HG02610 (cell line): ENCODE results near the gene PHLDB2.

Source experiments
- ATAC-seq: cut with Tn5 transposase; IDR thresholded peaks from one replicate; pipeline ENCODE4 v1.9.1; 2021; ENCODE audit warnings: mild to moderate bottlenecking, moderate library complexity; ENCODE audit not compliant: unreplicated experiment

PHLDB2 gene

DNA sequence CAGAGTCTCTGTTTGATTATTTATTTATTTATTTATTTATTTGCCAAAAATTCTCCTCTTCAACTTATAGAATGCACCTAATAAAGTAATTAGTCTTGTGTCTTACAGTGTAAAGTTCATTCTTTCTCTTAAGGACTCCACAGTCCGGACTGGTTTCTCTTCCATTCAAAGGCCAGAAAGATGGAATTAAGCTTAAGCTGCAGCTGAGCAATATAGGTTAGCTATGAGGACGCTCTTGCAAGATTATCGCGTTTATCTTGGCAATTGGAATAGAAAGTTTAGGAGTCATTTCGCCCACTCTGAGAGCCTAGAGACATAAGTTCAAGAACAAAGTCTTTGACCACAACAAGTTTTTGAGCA, 154.7 kb downstream of the PHLDB2 start:
- ATAC-seq: peak; percentile 22

DNA sequence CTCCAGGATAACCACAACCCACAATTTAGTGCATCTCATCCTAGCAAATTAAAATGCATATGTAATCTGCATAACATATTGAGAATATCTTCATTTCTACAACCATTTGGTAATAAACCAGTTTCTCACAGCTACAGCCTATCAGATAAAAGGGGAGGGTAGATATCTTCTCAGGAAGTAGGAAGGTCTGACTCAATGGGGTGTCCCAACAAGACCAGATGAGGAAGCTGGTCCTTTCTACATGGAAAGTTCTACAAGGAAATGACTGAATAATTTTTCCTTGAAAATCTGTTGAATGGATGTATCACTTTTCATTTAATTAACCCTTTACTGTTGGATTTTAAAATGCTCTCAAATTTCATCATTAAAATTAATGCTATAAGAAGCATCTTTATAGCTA, 158.0 kb downstream of the PHLDB2 start:
- no peak for ATAC-seq

DNA sequence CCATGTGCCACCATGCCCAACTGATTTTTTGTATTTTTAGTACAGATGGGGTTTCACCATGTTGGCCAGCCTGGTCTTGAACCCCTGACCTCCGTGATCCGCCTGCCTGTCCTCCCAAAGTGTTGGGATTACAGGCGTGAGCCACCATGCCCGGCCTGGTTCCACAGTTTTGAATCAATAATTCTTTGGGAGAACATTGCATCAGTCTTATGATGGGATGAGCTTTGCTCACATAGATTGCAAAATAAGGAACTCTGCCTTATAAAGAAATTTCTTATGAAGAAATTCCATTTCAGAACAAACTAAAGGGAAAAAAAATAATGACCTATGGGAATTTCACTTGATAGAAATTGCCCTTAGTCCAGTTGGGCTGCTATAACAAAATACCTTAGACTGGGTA, 159.6 kb downstream of the PHLDB2 start:
- no peak for ATAC-seq

DNA sequence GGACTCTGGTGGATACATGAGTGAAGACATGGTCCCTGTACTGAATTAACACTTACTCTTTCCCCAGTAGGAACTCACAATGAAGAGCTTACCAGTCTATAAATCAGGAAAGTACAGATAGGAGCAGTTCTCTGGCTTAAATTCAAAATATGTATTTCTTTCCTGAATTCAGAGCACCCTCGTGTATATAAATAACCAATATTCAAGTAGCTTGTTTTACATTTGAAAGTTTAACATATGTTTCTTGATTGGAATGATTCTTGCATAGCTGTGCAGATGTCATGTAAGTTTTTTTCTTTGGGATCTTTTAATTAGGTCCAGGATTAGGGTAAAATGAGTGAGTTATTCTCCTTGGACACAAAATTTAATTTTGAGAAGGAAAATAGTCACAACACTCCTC, 160.7 kb downstream of the PHLDB2 start:
- ATAC-seq: no peak

DNA sequence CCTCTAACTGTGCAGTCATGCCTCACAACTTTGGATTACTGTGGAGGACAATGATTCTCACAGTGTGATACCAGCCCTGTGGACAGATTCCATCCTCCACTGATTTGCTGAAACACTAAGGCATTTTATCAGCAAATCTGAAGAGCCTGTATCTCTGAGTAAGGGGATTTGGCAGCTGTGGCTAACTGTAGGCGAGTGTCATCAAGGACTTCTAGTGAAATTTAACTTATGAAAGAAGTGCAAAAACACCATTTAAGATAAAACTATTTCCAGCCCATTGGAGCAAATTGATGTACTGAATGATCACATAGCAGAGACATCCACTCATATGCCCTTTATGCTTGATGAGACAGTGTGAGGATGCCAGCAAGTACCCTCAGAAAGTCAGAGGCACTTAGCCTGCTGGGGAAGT, 161.6 kb downstream of the PHLDB2 start:
- ATAC-seq: no peak
